GM10266 (cell line): Measurements from ENCODE around the gene MAML2.
A peak's percentile ranks its signal among the peaks of the same experiment; 100 is the strongest.

Source experiments
- DNase-seq: peaks from one replicate; pipeline ENCODE4 v3.0.0; 2012; ENCODE audit errors: extremely low spot score
- TF ChIP-seq, protein P1 (sequence below): IDR thresholded peaks from 2 replicates; pipeline ENCODE4 v1.5.1; 2012; ENCODE audit warnings: mild to moderate bottlenecking, low read depth; ENCODE audit not compliant: control insufficient read depth, insufficient read depth; ENCODE audit errors: missing control alignments

MAML2 gene

DNA sequence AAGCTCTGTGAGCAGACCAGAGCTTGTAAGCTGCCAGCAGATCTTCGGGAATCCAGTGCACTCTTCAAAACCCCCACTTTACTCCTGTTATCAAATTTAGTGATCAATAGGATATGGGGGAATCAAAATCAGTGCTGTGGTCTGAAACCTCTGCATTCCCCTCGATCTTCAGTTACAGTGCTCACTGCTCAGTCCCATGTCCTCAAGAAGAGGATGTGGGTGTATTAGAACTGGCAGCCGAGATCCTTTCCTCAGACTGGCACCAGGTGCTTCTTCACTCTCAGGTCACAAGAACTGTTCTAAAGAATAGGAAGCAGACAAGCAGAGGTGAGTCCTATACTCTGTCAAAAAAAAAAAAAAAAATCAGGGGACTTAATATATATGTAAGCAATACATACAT lies 15.3 kb upstream of the MAML2 start:
- DNase-seq, result no peak
- TF ChIP-seq, protein P1, sequence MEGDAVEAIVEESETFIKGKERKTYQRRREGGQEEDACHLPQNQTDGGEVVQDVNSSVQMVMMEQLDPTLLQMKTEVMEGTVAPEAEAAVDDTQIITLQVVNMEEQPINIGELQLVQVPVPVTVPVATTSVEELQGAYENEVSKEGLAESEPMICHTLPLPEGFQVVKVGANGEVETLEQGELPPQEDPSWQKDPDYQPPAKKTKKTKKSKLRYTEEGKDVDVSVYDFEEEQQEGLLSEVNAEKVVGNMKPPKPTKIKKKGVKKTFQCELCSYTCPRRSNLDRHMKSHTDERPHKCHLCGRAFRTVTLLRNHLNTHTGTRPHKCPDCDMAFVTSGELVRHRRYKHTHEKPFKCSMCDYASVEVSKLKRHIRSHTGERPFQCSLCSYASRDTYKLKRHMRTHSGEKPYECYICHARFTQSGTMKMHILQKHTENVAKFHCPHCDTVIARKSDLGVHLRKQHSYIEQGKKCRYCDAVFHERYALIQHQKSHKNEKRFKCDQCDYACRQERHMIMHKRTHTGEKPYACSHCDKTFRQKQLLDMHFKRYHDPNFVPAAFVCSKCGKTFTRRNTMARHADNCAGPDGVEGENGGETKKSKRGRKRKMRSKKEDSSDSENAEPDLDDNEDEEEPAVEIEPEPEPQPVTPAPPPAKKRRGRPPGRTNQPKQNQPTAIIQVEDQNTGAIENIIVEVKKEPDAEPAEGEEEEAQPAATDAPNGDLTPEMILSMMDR, result no peak

GRCh38 chr11:96357794-96358193 lies 14.8 kb upstream of the MAML2 start:
- peak; percentile 26 for DNase-seq
- TF ChIP-seq, protein P1, result no peak

- DNase-seq, result no peak
- TF ChIP-seq, protein P1, result no peak
Observed at GRCh38 chr11:96356848-96357247, 13.9 kb upstream of the MAML2 start.

GRCh38 chr11:96342014-96342960 lies 708 bp downstream of the MAML2 start:
- TF ChIP-seq, protein P1, result no peak
- no peak for DNase-seq

DNA sequence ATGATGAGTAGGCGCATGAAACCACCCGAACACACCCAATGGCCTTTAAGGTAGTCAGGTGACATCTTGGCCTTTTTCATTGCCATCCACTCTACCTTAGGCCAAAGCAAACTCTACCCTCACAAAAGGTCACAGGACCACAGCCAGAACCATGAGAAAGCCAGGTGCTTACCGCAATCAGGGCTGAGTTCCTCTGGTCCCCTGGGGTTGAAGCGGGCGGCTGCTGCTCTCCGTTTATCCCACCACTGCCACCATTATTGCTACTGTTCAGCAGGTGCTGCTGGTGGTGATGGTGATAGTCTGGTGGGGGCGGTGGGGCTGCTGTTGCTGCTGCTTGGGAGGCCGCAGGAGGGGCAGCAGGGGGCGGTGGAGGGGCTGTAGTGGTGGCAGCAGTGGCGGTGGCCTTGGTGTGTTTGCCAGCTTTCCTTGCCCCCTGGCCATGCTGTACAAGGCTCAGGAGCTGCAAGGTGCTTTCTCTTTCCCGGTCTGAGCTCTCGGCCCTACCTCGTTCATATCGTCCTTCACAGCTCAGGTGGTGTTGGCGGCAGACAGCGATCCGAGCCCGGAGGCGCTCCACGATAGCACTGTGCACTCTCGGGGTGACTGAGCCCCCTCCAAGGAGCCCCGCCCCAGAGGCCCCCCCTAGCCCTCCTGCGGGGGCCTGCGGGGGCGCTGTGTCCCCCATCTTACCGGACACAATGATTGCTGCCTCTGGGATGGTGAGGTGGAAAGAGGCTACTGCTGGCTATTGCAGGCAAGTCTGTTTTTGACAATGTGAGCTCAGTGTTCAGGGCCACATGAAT lies 1.6 kb downstream of the MAML2 start:
- TF ChIP-seq, protein P1, result peak; percentile 43
- DNase-seq, result peak; percentile 48

GRCh38 chr11:96340555-96340885 lies 2.5 kb downstream of the MAML2 start:
- DNase-seq, result no peak

More at GRCh38 chr11:96340555-96340885, 2.5 kb downstream of the MAML2 start:
- TF ChIP-seq, protein P1, result no peak
